HUDEP-2 (cell line): ENCODE data around the gene SDHAF4.
A peak's percentile ranks its signal among the peaks of the same experiment; 100 is the strongest.
"Not testable (repeated sequence)": the region's sequence is repeated elsewhere in the genome, so short reads cannot be mapped to it uniquely, and the experiment has no call there.

ENCODE experiments used
- DNase-seq, 76 experiments: peaks; one replicate each; lab custom pipeline; 2025; ENCODE audit not compliant: unreplicated experiment in 76 of 76; lab: John Stamatoyannopoulos, UW

SDHAF4 gene

DNA sequence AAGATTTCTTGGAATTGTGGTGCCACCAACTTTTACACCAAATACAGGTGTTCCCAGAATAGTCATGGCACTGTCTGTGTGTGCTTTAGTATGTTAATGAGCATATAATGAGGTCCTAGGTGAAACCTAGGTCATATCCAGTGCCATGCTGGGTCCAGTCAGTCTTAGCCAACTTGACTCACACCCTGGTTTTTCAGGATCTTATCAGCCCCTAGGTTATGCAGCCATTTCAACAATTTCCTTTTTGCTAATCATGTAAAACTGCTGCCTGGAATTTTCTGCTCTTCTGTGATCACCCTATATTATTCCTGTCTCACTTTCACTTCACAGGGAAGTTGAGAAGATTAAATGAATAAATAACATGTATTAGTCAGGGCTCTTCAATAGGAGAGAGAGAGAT, 23.7 kb downstream of the SDHAF4 start:
- DNase-seq = no peak

- no peak for DNase-seq
Observed at GRCh38 chr6:70592391-70593117, 25.8 kb downstream of the SDHAF4 start.

DNA sequence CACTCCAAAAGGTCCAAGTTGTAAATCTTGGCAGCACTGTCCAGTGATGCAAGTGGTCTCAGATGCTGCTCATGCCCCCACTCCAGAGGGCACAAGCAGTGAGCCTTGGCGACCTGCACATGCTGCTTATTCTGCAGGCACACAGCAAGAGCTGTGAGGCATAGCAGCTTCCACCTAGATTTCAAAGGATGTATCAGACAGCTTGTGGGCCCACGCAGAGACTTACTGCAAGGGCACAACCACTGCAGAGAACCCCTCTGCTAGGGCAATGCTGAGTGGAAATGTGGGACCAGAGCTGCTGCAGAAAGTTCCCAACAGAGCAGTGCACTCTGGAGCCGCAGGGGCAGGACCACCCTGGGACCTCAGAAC, 26.4 kb downstream of the SDHAF4 start:
- DNase-seq = no peak

- peak in 20 of 76 experiments; percentile 6 to 48 (median 26) for DNase-seq
Observed at GRCh38 chr6:70599187-70599586, 32.5 kb downstream of the SDHAF4 start.

DNA sequence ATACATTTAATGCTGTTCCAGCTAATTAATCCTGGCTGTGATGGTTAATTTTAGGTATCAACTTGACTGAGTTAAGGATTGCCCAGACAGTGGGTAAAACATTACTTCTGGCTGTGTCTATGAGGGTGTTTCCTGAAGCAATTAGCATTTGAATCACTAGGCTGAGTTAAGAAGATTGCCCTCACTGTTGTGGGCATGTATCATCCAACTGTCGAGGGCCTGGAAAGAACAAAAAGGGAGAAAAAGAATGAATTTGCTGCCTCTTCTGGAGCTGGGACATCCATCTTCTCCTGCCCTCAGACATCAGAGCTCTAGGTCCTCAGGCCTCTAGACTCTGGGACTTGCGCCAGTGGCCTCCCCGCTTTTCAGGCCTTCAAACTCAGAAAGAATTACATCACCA, 34.3 kb downstream of the SDHAF4 start:
- no peak for DNase-seq

GRCh38 chr6:70604254-70604653, 37.5 kb downstream of the SDHAF4 start:
- peak in 9 of 76 experiments; percentile 9 to 52 (median 27) for DNase-seq

DNA sequence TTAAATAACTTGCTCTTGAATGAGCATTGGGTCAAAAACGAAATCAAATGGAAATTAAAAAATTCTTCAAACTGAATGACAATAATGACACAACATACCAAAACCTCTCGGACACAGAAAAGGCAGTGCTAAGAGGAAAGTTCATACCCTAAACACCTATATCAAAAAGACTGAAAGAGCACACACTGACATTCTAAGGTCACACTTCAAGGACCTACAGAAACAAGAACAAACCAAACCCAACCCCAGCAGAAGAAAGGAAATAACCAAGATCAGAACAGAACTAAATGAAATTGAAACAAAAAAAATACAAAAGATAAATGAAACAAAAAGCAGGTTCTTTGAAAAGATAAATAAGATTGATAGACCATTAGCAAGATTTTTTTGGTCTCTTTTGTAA, 40.6 kb downstream of the SDHAF4 start:
- DNase-seq = not testable (repeated sequence)

DNA sequence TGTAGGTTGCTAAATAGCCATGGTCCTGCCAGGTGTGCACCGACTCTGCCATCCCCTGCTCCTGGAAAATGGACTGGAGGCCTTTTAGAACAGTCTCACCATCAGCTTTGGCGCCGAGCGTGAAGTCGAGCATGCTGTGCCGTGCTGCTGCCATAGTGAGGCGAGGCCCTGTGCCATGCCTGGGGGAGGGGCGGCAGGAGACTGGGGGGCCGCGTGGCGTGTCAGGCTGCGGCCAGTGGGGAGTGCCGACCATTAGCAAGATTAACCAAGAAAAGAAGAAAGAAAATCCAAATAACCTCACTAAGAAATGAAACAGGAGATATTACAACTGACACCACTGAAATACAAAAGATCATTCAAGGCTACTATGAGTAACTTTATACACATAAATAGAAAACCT, 42.5 kb downstream of the SDHAF4 start:
- DNase-seq = not testable (repeated sequence)

- DNase-seq = no peak
Observed at GRCh38 chr6:70616728-70617260, 50.1 kb downstream of the SDHAF4 start.

- DNase-seq = no peak
Observed at GRCh38 chr6:70620746-70621145, 54.0 kb downstream of the SDHAF4 start.

- DNase-seq = no peak
Observed at GRCh38 chr6:70622461-70622860, 55.7 kb downstream of the SDHAF4 start.

DNA sequence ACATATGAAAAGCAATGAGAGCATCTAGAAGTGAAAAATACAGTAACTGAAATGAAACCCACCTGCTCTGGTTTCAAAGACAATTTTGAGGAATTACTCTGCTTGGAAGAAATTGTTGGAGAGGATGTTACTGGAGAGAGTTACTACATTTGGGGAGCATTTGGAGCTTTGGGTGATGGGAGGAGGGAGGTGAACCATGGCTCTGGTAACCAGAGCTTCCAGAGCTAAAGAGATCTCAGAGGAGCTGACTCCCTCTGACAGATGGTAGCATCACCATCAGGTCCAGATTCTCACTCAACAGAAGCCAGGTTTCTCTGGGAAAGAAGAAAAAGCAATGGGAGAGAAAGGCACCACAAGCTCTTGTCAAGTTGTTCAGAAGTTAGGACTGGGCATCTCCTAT, 58.7 kb downstream of the SDHAF4 start:
- no peak for DNase-seq

- DNase-seq = no peak
Observed at GRCh38 chr6:70627500-70628254, 60.9 kb downstream of the SDHAF4 start.

GRCh38 chr6:70629929-70630328, 63.2 kb downstream of the SDHAF4 start:
- DNase-seq = no peak

DNA sequence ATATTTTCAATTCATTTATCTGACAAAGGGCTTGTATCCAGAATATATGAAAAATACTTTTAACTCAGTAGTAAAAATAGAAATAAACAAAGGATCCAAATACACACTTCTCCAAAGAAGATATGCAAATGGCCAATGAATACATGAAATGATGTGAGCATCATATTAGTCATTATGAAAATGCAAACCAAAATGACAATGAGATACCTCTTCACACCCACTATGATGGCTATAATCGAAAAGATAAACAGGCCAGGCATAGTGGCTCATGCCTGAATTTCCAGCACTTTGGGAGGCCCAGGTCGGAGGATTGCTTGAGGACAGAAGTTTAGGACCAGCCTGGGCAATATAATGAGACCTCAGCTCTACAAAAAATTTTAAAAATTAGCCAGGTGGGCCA, 67.1 kb downstream of the SDHAF4 start:
- DNase-seq = no peak

- DNase-seq = no peak
Observed at GRCh38 chr6:70636596-70636995, 69.9 kb downstream of the SDHAF4 start.

DNA sequence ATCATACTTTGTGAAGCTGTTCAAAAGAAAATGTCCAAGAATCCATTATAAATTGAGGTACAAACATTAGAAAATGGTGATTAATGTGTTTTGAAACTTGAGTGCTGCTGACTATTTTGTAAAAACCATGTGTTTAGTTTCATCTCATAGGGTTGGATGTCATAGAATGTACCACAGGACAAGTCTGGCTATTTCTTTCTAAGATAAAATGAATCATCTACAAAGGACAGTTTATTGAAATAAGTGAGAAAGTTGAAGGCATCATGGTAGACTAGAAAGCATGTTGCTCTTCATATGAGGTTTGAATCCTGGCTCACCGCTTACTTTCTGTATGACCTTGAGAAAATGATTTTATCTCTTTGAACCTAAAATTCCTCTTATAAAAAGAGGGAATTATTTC, 71.7 kb downstream of the SDHAF4 start:
- DNase-seq = no peak
